Mesendoderm (in vitro differentiated cells): ENCODE measurements around the gene CNOT11.
"Not testable (repeated sequence)": the region's sequence is repeated elsewhere in the genome, so short reads cannot be mapped to it uniquely, and the experiment has no call there.

Source experiments
- DNase-seq: peaks from one replicate; pipeline ENCODE4 v3.0.0; 2013
- H2AK5ac ChIP-seq: 2 replicates; pipeline ENCODE4 v1.6.1; 2013; ENCODE audit warnings: low read length, inconsistent platforms
- H2BK120ac ChIP-seq: 2 replicates; pipeline ENCODE4 v1.6.1; 2013; ENCODE audit warnings: low read depth, mild to moderate bottlenecking, low read length, moderate library complexity, mixed read lengths
- H2BK15ac ChIP-seq: replicated peaks from 2 replicates; pipeline ENCODE4 v1.6.1; 2013; ENCODE audit warnings: low read depth, mild to moderate bottlenecking, moderate library complexity
- H2BK5ac ChIP-seq: 2 replicates; pipeline ENCODE4 v1.6.1; 2013; ENCODE audit warnings: low read length, inconsistent platforms
- H3K18ac ChIP-seq: 2 replicates; pipeline ENCODE4 v1.6.1; 2013; ENCODE audit warnings: mild to moderate bottlenecking, low read length, mixed read lengths
- H3K23ac ChIP-seq: one replicate; pipeline ENCODE4 v1.6.1; 2013; ENCODE audit warnings: low read length
- H3K27ac ChIP-seq: 2 replicates; pipeline ENCODE4 v1.5.1; 2013; ENCODE audit warnings: low read depth, mild to moderate bottlenecking, inconsistent platforms, low read length, moderate library complexity
- H3K27me3 ChIP-seq: 2 replicates; pipeline ENCODE4 v1.6.1; 2013; ENCODE audit warnings: low read length, control low read depth, mild to moderate bottlenecking, inconsistent platforms; ENCODE audit not compliant: insufficient read depth, poor library complexity
- H3K36me3 ChIP-seq: 2 replicates; pipeline ENCODE4 v1.6.1; 2013; ENCODE audit warnings: low read length, inconsistent platforms; ENCODE audit not compliant: control insufficient read depth, insufficient read depth
- H3K4ac ChIP-seq: one replicate; pipeline ENCODE4 v1.6.1; 2013; ENCODE audit warnings: low read depth, mild to moderate bottlenecking, low read length, moderate library complexity
- H3K4me1 ChIP-seq: 2 replicates; pipeline ENCODE4 v1.6.1; 2013; ENCODE audit warnings: low read depth, low read length, inconsistent platforms; ENCODE audit not compliant: control insufficient read depth
- H3K4me2 ChIP-seq: 2 replicates; pipeline ENCODE4 v1.6.1; 2013; ENCODE audit warnings: low read length
- H3K4me3 ChIP-seq: 2 replicates; pipeline ENCODE4 v1.5.1; 2013; ENCODE audit warnings: mild to moderate bottlenecking, low read length
- H3K56ac ChIP-seq: one replicate; pipeline ENCODE4 v1.6.1; 2013; ENCODE audit warnings: low read length
- H3K79me1 ChIP-seq: 2 replicates; pipeline ENCODE4 v1.6.1; 2013; ENCODE audit warnings: low read length, inconsistent platforms
- H3K79me2 ChIP-seq: 2 replicates; pipeline ENCODE4 v1.6.1; 2013; ENCODE audit warnings: mild to moderate bottlenecking, low read length; ENCODE audit not compliant: control insufficient read depth, insufficient read depth
- H3K9ac ChIP-seq: 2 replicates; pipeline ENCODE4 v1.6.1; 2013; ENCODE audit warnings: low read length, inconsistent platforms
- H4K5ac ChIP-seq: one replicate; pipeline ENCODE4 v1.6.1; 2013; ENCODE audit warnings: low read length
- H4K8ac ChIP-seq: one replicate; pipeline ENCODE4 v1.6.1; 2013; ENCODE audit warnings: low read depth, mild to moderate bottlenecking, control low read depth, low read length, moderate library complexity
- WGBS: extraction: QIAGEN DNeasy Blood & Tissue Kit; methylation state at CpG from one replicate; pipeline ENCODE4 v1.1.7; 2013; ENCODE audit warnings: low lambda C conversion rate, missing lambda C conversion rate; ENCODE audit not compliant: insufficient coverage; ENCODE audit errors: extremely low coverage; 5-methylcytosine and 5-hydroxymethylcytosine counted together

Gene CNOT11

DNA sequence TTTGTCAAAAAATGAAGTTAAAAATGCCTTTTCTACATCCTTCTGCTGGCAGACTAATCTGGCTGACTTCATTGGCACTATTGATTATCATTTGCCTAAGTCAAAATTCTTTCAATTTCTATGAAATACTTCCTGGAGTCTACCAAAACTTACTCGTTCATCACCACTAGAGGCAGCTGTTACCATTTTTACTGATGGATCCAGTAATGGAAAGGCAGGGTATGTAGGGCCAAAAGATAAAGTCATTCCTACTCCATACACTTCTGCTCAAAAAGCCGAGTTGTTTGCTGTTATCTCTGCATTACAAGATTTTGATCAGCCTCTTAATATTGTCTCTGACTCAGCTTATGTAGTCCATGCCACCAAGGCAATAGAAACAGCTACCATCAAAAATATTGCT, 12.0 kb upstream of the CNOT11 start:
- H3K79me2 ChIP-seq, H2BK120ac ChIP-seq, H2AK5ac ChIP-seq, H3K56ac ChIP-seq, H3K27ac ChIP-seq, H3K9ac ChIP-seq, H3K18ac ChIP-seq, H3K23ac ChIP-seq, H2BK5ac ChIP-seq, H4K5ac ChIP-seq, H3K79me1 ChIP-seq, H2BK15ac ChIP-seq, H3K36me3 ChIP-seq, DNase-seq, H3K4me2 ChIP-seq, H3K4me3 ChIP-seq, H4K8ac ChIP-seq, H3K4ac ChIP-seq, H3K27me3 ChIP-seq, H3K4me1 ChIP-seq: not testable (repeated sequence)
- no CpG with 5 or more reads among the region's 2 CpGs for WGBS

DNA sequence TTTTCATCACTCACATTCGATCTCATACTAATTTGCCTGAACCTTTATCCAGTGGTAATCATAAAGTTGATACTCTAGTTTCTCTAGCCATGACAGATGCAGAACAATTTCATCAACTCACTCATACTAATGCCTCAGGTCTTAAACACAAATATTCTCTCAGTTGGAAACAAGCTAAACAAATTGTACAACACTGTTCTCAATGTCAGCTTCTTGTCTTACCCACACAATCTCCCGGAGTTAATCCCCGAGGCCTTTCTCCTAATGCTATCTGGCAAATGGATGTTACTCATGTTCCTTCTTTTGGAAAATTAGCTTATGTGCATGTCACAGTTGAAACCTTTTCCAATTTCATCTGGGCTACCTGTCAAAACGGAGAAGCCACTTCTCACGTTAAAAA, 11.5 kb upstream of the CNOT11 start:
- no peak overlapping the region for H2AK5ac ChIP-seq
- no peak overlapping the region for H3K4me2 ChIP-seq
- H4K8ac ChIP-seq, result no peak overlapping the region
- H3K79me2 ChIP-seq, result no peaks in the 10 kb centered on the region
- H2BK5ac ChIP-seq, result no peak overlapping the region
- no peaks in the 10 kb centered on the region for H3K4me1 ChIP-seq
- H4K5ac ChIP-seq, result no peak overlapping the region
- H3K79me1 ChIP-seq, result no peaks in the 10 kb centered on the region
- no peaks in the 10 kb centered on the region for H3K27me3 ChIP-seq
- no peak for DNase-seq
- H2BK15ac ChIP-seq, result no peak overlapping the region
- H3K4ac ChIP-seq, result no peak overlapping the region
- no CpG with 5 or more reads among the region's 5 CpGs for WGBS
- no peak overlapping the region for H3K9ac ChIP-seq
- H3K18ac ChIP-seq, result no peak overlapping the region
- no peak overlapping the region for H3K23ac ChIP-seq
- H3K4me3 ChIP-seq, result no peak overlapping the region
- H3K36me3 ChIP-seq, result no peaks in the 10 kb centered on the region
- no peak overlapping the region for H3K56ac ChIP-seq
- H2BK120ac ChIP-seq, result no peak overlapping the region
- H3K27ac ChIP-seq, result no peak overlapping the region

DNA sequence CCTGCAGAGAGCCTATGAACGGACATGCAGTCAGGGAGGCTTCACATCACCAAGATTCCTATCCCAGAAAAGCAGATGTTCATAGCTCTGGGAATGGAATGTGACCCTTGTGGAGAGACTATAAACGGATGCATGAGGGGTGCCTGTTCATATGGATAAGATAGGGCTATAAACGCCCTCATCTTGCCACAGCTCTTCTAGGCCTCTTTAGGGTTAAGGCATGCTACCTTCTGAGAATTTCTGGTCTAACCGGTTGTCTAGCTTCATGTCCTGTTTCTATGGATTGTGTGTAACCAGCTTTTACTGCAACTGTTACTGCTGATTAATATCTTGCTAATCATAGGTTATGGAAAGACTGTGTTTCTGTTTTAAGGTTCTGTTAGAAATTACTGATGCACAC, 8.3 kb upstream of the CNOT11 start:
- no CpG with 5 or more reads among the region's 4 CpGs for WGBS

DNA sequence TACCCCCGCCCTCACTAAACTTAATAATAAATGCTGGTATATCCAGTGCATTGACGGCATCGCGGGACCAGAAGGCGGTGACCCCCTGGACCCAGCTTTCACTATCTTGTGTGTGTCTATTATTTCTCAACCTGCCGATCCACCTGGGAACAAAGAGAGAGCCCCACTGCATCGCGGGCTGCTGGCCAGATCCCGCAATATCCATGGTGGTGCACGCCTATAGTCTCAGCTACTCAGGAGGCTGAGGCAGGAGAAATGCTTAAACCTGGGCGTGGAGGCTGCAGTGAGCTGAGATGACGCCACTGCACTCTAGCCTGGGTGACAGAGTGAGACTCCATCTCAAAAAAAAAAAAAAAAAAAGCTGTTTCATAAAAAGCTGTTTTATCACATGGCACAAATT, 7.8 kb upstream of the CNOT11 start:
- not testable (repeated sequence) for H3K23ac ChIP-seq, H3K4ac ChIP-seq, H2BK120ac ChIP-seq, H2AK5ac ChIP-seq, H3K56ac ChIP-seq, H3K79me1 ChIP-seq, H2BK5ac ChIP-seq, H3K36me3 ChIP-seq, H3K27ac ChIP-seq, H3K27me3 ChIP-seq, H3K79me2 ChIP-seq, H3K4me1 ChIP-seq, H3K4me2 ChIP-seq, DNase-seq, H3K18ac ChIP-seq, H2BK15ac ChIP-seq, H3K9ac ChIP-seq, H3K4me3 ChIP-seq, H4K8ac ChIP-seq, H4K5ac ChIP-seq
- WGBS, result no CpG with 5 or more reads among the region's 12 CpGs

More for the DNA sequence above, 8.3 kb upstream of the CNOT11 start:
- H3K4me3 ChIP-seq, H3K4me2 ChIP-seq, H2BK5ac ChIP-seq, H3K4ac ChIP-seq, H2AK5ac ChIP-seq, H3K36me3 ChIP-seq, H3K4me1 ChIP-seq, H3K18ac ChIP-seq, H3K56ac ChIP-seq, DNase-seq, H3K23ac ChIP-seq, H4K8ac ChIP-seq, H2BK120ac ChIP-seq, H3K27ac ChIP-seq, H2BK15ac ChIP-seq, H3K27me3 ChIP-seq, H4K5ac ChIP-seq, H3K9ac ChIP-seq, H3K79me1 ChIP-seq, H3K79me2 ChIP-seq: not testable (repeated sequence)

DNA sequence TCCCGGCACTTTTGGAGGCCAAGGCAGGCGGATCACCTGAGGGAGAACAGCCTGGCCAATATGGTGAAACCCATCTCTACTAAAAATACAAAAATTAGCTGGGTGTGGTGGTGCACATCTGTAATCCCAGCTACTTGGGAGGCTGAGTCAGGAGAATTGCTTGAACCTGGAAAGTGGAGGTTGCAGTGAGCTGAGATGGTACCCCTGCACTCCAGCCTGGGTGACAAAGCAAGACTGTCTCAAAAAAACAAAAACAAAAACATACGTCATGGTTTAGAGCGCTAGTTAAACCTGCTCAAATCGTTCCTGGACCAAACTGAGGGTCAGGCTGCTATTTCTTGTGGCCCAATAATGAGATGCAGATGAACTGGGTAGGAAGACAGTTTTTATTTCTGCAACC, 7.2 kb upstream of the CNOT11 start:
- not testable (repeated sequence) for H4K5ac ChIP-seq, H2BK120ac ChIP-seq, H3K27me3 ChIP-seq, H3K18ac ChIP-seq, H2BK5ac ChIP-seq, H3K79me1 ChIP-seq, H3K4ac ChIP-seq, H2AK5ac ChIP-seq, H3K56ac ChIP-seq, H3K4me3 ChIP-seq, H3K27ac ChIP-seq, H3K9ac ChIP-seq, H3K36me3 ChIP-seq, H3K23ac ChIP-seq, DNase-seq, H3K79me2 ChIP-seq, H3K4me2 ChIP-seq, H3K4me1 ChIP-seq, H2BK15ac ChIP-seq, H4K8ac ChIP-seq
- no CpG with 5 or more reads among the region's 5 CpGs for whole genome bisulfite sequencing

DNA sequence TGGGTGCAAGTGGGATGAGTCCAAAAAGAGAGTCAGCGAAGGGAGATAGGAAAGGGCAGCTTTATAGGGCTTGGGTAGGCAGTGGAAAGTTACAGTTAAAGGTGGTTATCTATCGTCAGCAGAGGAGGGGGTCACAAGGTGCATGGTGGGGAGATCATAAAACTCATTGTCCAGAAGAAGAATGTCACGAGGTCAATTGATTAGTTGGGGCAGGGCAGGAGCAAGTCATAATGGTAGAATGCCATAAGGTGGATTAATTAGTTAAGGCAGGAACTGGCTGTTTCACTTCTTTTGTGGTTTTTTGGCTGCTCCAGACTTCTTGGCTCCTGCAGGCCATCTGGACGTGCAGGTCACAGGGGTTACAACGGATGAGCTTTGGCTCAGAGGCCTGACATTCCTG, 3.9 kb upstream of the CNOT11 start:
- not testable (repeated sequence) for H3K18ac ChIP-seq, DNase-seq, H3K27ac ChIP-seq, H2BK120ac ChIP-seq, H3K56ac ChIP-seq, H3K4me3 ChIP-seq, H2BK5ac ChIP-seq, H3K9ac ChIP-seq, H3K79me1 ChIP-seq, H3K79me2 ChIP-seq, H3K4me2 ChIP-seq, H3K27me3 ChIP-seq, H4K5ac ChIP-seq, H2AK5ac ChIP-seq, H4K8ac ChIP-seq, H3K4me1 ChIP-seq, H3K23ac ChIP-seq, H3K4ac ChIP-seq, H2BK15ac ChIP-seq, H3K36me3 ChIP-seq
- no CpG with 5 or more reads among the region's 5 CpGs for WGBS
